ENCODE measurements around the gene ONECUT1. TPM values are rescaled to one million over a fixed set of nuclear protein-coding genes. Genes with fewer than 3 reads are reported as not detected.

Gene ONECUT1
- total and polyA plus RNA-seq, 3 experiments from 2014 or later = not detected

DNA sequence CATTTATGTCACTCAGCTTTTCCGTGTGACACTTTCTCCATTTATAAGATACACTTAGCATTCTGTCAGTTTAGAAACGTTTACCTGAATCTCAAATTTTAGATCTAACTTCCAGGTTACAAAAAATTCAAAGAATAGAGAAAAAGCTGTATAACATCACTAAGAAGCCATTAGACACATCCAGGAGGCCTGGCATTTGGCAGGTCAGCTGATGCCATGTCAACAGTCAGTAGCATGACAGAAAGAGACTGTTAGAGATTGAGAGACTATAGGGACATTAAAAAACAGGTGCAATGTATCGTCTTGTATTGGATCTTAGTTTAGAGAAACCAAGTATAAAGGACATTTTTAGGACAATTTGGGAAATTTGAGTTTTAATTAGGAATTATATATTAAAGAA is 57.6 kb downstream of the ONECUT1 start:
- no peaks in the 10 kb centered on the region for H3K36me3 ChIP-seq (ENCODE audit: insufficient read depth, low read length)
- no peak overlapping the region for H3K4me3 ChIP-seq (ENCODE audit: low read length)
- H3K27ac Mint-ChIP-seq = peak overlapping the region in 1 of 8 donors; percentile 64
- POLR2A ChIA-PET = interaction anchor here (0.6 kb wide), 1 partner anchor 406 kb away, joined by 3 read pairs; no protein-coding TSS in a partner anchor
- no peak for DNase-seq
- no peak overlapping the region for H3K4me3 Mint-ChIP-seq
- H3K27me3 Mint-ChIP-seq = no peaks in the 10 kb centered on the region
- CTCF ChIA-PET = interaction anchor here (2.0 to 4.0 kb wide), 2 partner anchors 53 to 476 kb away, joined by 7 to 18 read pairs; partner anchors contain the start of gene ATOSA
- H3K4me1 ChIP-seq (ENCODE audit: insufficient read depth, low read length) = peaks cover 13% of the 10 kb centered on the region
- no peaks in the 10 kb centered on the region for H3K9me3 Mint-ChIP-seq
- peaks cover 12 to 22% (median 13%) of the 10 kb centered on the region in 3 donors for H3K4me1 Mint-ChIP-seq
- H3K27ac ChIP-seq (ENCODE audit: low read depth, low read length) = no peak overlapping the region
- no peaks in the 10 kb centered on the region for H3K36me3 Mint-ChIP-seq
- H3K27me3 ChIP-seq (ENCODE audit: insufficient read depth, low read length, poor library complexity, severe bottlenecking) = no peaks in the 10 kb centered on the region
- no peaks in the 10 kb centered on the region for H3K9me3 ChIP-seq (ENCODE audit: low read length)

DNA sequence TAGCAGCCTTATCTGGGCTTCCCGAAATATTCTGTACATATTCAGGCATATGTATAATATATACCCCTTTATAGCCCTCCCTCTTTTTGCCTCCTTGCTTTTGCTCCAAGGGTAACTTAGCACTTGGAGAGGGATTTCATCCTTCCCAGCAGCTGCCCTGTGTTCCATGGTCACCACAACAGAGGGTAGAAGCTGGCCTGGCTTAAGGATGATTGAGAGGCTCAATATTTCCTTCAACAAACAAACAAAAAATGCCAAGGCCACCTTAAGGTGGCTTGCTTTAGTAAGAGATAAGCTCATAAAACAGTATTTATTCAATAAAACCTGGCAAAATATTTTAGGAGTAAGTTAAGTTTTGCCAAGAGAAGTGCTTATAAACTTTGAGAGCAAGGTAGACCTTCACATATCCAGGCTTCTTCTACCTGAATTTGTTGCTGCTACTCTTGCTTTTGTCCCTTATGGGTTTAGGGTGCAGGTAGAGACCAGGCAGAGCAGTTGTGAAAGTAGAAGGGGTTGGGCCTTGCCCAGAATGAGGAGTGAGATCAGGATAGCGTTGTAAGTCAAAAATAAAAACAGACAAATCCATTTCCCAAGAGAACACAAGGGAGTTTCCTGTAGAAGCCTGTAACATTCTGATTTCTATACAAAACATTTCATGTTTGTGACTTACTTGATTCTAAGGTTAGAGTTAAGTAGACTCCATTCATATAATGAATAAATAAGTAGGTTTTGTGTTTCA is 58.2 kb downstream of the ONECUT1 start:
- no peaks in the 10 kb centered on the region for H3K9me3 Mint-ChIP-seq
- H3K9me3 ChIP-seq (ENCODE audit: low read length) = no peaks in the 10 kb centered on the region
- no peaks in the 10 kb centered on the region for H3K27me3 ChIP-seq (ENCODE audit: insufficient read depth, low read length, poor library complexity, severe bottlenecking)
- no peaks in the 10 kb centered on the region for H3K36me3 ChIP-seq (ENCODE audit: insufficient read depth, low read length)
- H3K27ac ChIP-seq (ENCODE audit: low read depth, low read length) = no peak overlapping the region
- H3K4me1 Mint-ChIP-seq = peaks cover 12 to 22% (median 13%) of the 10 kb centered on the region in 3 donors
- no peak overlapping the region for H3K4me3 ChIP-seq (ENCODE audit: low read length)
- no peak for DNase-seq
- CTCF ChIA-PET = interaction anchor here (0.6 to 4.0 kb wide), 6 partner anchors 49 to 475 kb away, joined by 3 to 18 read pairs (median 6); partner anchors contain the start of gene ATOSA
- H3K4me3 Mint-ChIP-seq = no peak overlapping the region
- H3K36me3 Mint-ChIP-seq = no peaks in the 10 kb centered on the region
- POLR2A ChIA-PET = interaction anchor here (0.6 to 1.0 kb wide), 4 partner anchors 53 to 401 kb away, joined by 3 to 5 read pairs (median 4); partner anchors contain the start of genes ARPP19 and ATOSA
- H3K27me3 Mint-ChIP-seq = no peaks in the 10 kb centered on the region
- H3K27ac Mint-ChIP-seq = peak overlapping the region in 1 of 8 donors; percentile 74
- H3K4me1 ChIP-seq (ENCODE audit: insufficient read depth, low read length) = peaks cover 13% of the 10 kb centered on the region

- no peak overlapping the region for H3K4me3 ChIP-seq (ENCODE audit: low read length)
- Mint-ChIP-seq H3K4me3 (no peak overlapping the region), H3K27ac (peak overlapping the region in 4 of 8 donors; percentile 49 to 64 (median 58)), H3K9me3 (no peaks in the 10 kb centered on the region), H3K36me3 (no peaks in the 10 kb centered on the region), H3K27me3 (no peaks in the 10 kb centered on the region), H3K4me1 (peaks cover 12 to 22% (median 13%) of the 10 kb centered on the region in 3 donors)
- no peak for DNase-seq
- no peaks in the 10 kb centered on the region for H3K36me3 ChIP-seq (ENCODE audit: insufficient read depth, low read length)
- peaks cover 13% of the 10 kb centered on the region for H3K4me1 ChIP-seq (ENCODE audit: insufficient read depth, low read length)
- POLR2A ChIA-PET = interaction anchor here (0.7 to 1.0 kb wide), 3 partner anchors 52 to 400 kb away, joined by 3 to 4 read pairs (median 3); partner anchors contain the start of genes ARPP19 and ATOSA
- CTCF ChIA-PET = interaction anchor here (0.7 to 4.0 kb wide), 6 partner anchors 48 to 475 kb away, joined by 3 to 18 read pairs (median 6); partner anchors contain the start of gene ATOSA
- no peaks in the 10 kb centered on the region for H3K9me3 ChIP-seq (ENCODE audit: low read length)
- H3K27ac ChIP-seq (ENCODE audit: low read depth, low read length) = no peak overlapping the region
- H3K27me3 ChIP-seq (ENCODE audit: insufficient read depth, low read length, poor library complexity, severe bottlenecking) = no peaks in the 10 kb centered on the region
Measured at GRCh38 chr15:52731004-52731403, 59.1 kb downstream of the ONECUT1 start.

GRCh38 chr15:52730594-52730993 is 59.5 kb downstream of the ONECUT1 start:
- DNase-seq = no peak
- peaks cover 13% of the 10 kb centered on the region for H3K4me1 ChIP-seq (ENCODE audit: insufficient read depth, low read length)
- no peaks in the 10 kb centered on the region for H3K36me3 ChIP-seq (ENCODE audit: insufficient read depth, low read length)
- H3K4me3 Mint-ChIP-seq = no peak overlapping the region
- no peaks in the 10 kb centered on the region for H3K36me3 Mint-ChIP-seq
- no peaks in the 10 kb centered on the region for H3K27me3 Mint-ChIP-seq
- no peaks in the 10 kb centered on the region for H3K9me3 Mint-ChIP-seq
- ChIA-PET CTCF (interaction anchor here (0.7 to 4.0 kb wide), 7 partner anchors 38 to 474 kb away, joined by 3 to 18 read pairs (median 6); partner anchors contain the start of gene ATOSA), POLR2A (interaction anchor here (1.0 to 1.4 kb wide), 2 partner anchors 51 kb away, joined by 3 to 6 read pairs; partner anchors contain the start of gene ATOSA)
- H3K27ac ChIP-seq (ENCODE audit: low read depth, low read length) = no peak overlapping the region
- H3K27me3 ChIP-seq (ENCODE audit: insufficient read depth, low read length, poor library complexity, severe bottlenecking) = no peaks in the 10 kb centered on the region
- peak overlapping the region in 6 of 8 donors; percentile 59 to 89 (median 82) for H3K27ac Mint-ChIP-seq
- no peaks in the 10 kb centered on the region for H3K9me3 ChIP-seq (ENCODE audit: low read length)
- H3K4me1 Mint-ChIP-seq = peaks cover 12 to 22% (median 13%) of the 10 kb centered on the region in 3 donors
- H3K4me3 ChIP-seq (ENCODE audit: low read length) = no peak overlapping the region

DNA sequence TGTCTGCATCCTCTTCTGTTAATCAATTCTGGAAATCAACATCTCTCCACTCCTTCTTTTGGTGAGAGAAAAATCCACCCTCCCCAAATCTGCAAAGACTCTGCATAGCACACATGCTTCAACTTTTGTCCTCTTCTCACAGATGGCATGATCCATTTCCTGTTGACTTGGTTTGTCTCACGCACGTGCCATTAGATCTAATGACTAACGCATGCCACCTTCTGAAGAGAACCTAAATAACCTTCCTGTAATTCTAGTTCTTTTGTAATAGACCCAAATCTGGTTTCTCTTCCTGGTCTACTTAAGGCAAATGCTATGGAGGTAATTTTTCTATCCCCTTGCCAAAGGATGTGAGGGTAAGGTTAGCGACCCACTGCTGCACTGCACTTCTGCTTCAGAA is 60.0 kb downstream of the ONECUT1 start:
- Histone ChIP-seq H3K4me3 (ENCODE audit: low read length) (no peak overlapping the region), H3K27ac (ENCODE audit: low read depth, low read length) (no peak overlapping the region), H3K4me1 (ENCODE audit: insufficient read depth, low read length) (peaks cover 13% of the 10 kb centered on the region), H3K9me3 (ENCODE audit: low read length) (no peaks in the 10 kb centered on the region), H3K27me3 (ENCODE audit: insufficient read depth, low read length, poor library complexity, severe bottlenecking) (no peaks in the 10 kb centered on the region), H3K36me3 (ENCODE audit: insufficient read depth, low read length) (no peaks in the 10 kb centered on the region)
- Mint-ChIP-seq H3K36me3 (no peaks in the 10 kb centered on the region), H3K27me3 (no peaks in the 10 kb centered on the region), H3K4me1 (peaks cover 12 to 18% (median 13%) of the 10 kb centered on the region in 3 donors), H3K27ac (peak overlapping the region in 7 of 8 donors; percentile 59 to 89 (median 81)), H3K9me3 (no peaks in the 10 kb centered on the region), H3K4me3 (peak overlapping the region in 4 of 7 donors; percentile 19 to 54 (median 24))
- CTCF ChIA-PET = interaction anchor here (0.9 to 4.0 kb wide), 6 partner anchors 38 to 402 kb away, joined by 3 to 18 read pairs (median 4); partner anchors contain the start of gene ATOSA
- DNase-seq = peak in 4 of 5 donors; percentile 5 to 66 (median 58)
- POLR2A ChIA-PET = interaction anchor here (1.4 kb wide), 1 partner anchor 51 kb away, joined by 6 read pairs; the partner anchor contains the start of gene ATOSA

DNA sequence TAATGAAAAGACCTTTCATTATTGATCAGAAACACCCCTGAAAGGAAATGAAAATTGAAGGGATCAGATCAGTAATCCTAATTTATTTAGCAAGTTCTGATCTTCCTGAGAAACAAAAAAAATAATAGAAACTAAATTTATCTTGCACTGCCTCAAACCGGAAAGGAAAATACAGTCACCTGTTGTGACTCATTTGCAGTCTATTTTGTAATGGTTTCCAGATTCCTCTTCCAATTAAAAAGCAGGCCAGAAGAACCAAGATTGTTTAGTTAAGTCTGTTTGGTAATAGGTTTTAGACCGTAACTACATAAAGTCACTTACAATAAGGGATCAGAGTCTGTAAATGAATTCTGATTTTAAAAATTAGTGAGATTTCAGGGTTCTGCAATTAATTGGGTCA is 61.2 kb downstream of the ONECUT1 start:
- no peak for DNase-seq
- Mint-ChIP-seq H3K9me3 (no peaks in the 10 kb centered on the region), H3K4me3 (no peak overlapping the region), H3K36me3 (no peaks in the 10 kb centered on the region), H3K27ac (no peak overlapping the region), H3K27me3 (no peaks in the 10 kb centered on the region), H3K4me1 (peaks cover 12 to 18% (median 13%) of the 10 kb centered on the region in 3 donors)
- Histone ChIP-seq H3K4me3 (ENCODE audit: low read length) (no peak overlapping the region), H3K36me3 (ENCODE audit: insufficient read depth, low read length) (no peaks in the 10 kb centered on the region), H3K9me3 (ENCODE audit: low read length) (no peaks in the 10 kb centered on the region), H3K27me3 (ENCODE audit: insufficient read depth, low read length, poor library complexity, severe bottlenecking) (no peaks in the 10 kb centered on the region), H3K27ac (ENCODE audit: low read depth, low read length) (no peak overlapping the region), H3K4me1 (ENCODE audit: insufficient read depth, low read length) (peaks cover 13% of the 10 kb centered on the region)
- ChIA-PET POLR2A (interaction anchor here (0.8 to 1.4 kb wide), 2 partner anchors 49 to 50 kb away, joined by 3 to 6 read pairs; partner anchors contain the start of gene ATOSA), CTCF (interaction anchor here (0.9 to 4.0 kb wide), 3 partner anchors 49 to 472 kb away, joined by 3 to 18 read pairs (median 4); partner anchors contain the start of gene ATOSA)

- no peak overlapping the region for H3K4me3 Mint-ChIP-seq
- no peak overlapping the region for H3K27ac Mint-ChIP-seq
- H3K4me1 ChIP-seq (ENCODE audit: insufficient read depth, low read length) = peaks cover 13% of the 10 kb centered on the region
- no peaks in the 10 kb centered on the region for H3K36me3 ChIP-seq (ENCODE audit: insufficient read depth, low read length)
- DNase-seq = no peak
- H3K27me3 ChIP-seq (ENCODE audit: insufficient read depth, low read length, poor library complexity, severe bottlenecking) = no peaks in the 10 kb centered on the region
- no peaks in the 10 kb centered on the region for H3K9me3 ChIP-seq (ENCODE audit: low read length)
- POLR2A ChIA-PET = interaction anchor here (0.8 kb wide), 1 partner anchor 48 kb away, joined by 3 read pairs; the partner anchor contains the start of gene ATOSA
- H3K36me3 Mint-ChIP-seq = no peaks in the 10 kb centered on the region
- H3K4me3 ChIP-seq (ENCODE audit: low read length) = no peak overlapping the region
- no peak overlapping the region for H3K27ac ChIP-seq (ENCODE audit: low read depth, low read length)
- peaks cover 12 to 18% (median 13%) of the 10 kb centered on the region in 3 donors for H3K4me1 Mint-ChIP-seq
- peaks cover 0 to 1% of the 10 kb centered on the region in 2 donors for H3K27me3 Mint-ChIP-seq
- CTCF ChIA-PET = no interaction called here
- H3K9me3 Mint-ChIP-seq = no peaks in the 10 kb centered on the region
Measured at GRCh38 chr15:52727815-52728214, 62.3 kb downstream of the ONECUT1 start.
